ENCODE results near the gene CTNS.

- TF ChIP-seq, protein P1, sequence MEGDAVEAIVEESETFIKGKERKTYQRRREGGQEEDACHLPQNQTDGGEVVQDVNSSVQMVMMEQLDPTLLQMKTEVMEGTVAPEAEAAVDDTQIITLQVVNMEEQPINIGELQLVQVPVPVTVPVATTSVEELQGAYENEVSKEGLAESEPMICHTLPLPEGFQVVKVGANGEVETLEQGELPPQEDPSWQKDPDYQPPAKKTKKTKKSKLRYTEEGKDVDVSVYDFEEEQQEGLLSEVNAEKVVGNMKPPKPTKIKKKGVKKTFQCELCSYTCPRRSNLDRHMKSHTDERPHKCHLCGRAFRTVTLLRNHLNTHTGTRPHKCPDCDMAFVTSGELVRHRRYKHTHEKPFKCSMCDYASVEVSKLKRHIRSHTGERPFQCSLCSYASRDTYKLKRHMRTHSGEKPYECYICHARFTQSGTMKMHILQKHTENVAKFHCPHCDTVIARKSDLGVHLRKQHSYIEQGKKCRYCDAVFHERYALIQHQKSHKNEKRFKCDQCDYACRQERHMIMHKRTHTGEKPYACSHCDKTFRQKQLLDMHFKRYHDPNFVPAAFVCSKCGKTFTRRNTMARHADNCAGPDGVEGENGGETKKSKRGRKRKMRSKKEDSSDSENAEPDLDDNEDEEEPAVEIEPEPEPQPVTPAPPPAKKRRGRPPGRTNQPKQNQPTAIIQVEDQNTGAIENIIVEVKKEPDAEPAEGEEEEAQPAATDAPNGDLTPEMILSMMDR (IDR thresholded peaks at IDR 0.05), result peak; percentile 37
- no peak for TF ChIP-seq EZH2 (IDR thresholded peaks at IDR 0.05)
These were observed 41.7 kb downstream of the CTNS start for GRCh38 chr17:3678095-3678820.
